ENCODE data around the gene COG3. TPM values are rescaled to one million over a fixed set of nuclear protein-coding genes. Genes with fewer than 3 reads are reported as not detected.

COG3 gene
- total RNA-seq, 4 donors from 2014 or later: 31.9 to 41.9 (median 33.4) TPM

DNA sequence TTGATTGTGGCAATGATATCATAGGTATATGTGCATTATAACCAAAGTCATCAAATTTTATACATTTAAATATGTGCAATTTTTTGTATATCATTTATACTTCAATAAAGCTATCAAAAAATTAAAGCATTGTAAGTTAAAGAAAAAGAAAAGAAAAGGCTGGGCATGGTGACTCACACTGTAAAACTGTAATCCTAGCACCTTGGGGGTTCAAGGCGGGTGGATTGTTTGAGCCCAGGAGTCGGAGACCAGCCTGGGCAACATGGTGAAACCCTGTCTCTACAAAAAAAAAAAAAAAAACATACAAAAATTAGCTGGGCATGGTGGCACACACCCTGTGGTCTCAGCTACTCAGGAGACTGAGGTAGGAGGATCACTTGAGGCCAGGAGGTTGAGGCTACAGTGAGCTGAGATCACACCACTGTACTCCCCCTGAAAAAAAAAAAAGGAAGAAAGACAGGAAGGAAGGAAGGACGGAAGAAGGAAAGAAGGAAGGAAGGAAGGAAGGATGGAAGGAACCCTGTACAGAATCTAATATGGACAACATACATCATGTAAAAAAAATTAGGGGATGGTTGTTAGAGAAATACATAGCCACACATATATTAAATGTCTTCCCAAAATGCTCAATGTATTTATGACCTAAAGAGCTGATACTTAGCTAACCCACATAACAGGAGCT, 24.8 kb upstream of the COG3 start:
- TF ChIP-seq CTCF (IDR thresholded peaks at IDR 0.05): no peak
- no peak for TF ChIP-seq POLR2A (IDR thresholded peaks at IDR 0.05)
- H3K4me3 ChIP-seq (ENCODE audit: low read depth, poor library complexity, severe bottlenecking): no peak overlapping the region
- DNase-seq (ENCODE audit: low spot score in 2 of 2): peak in 1 of 2 donors; percentile 17
- intact Hi-C loops (cut with DNase I; ENCODE audit: low total_unique reads): no loop called here
- WGBS, 2 donors: 71 to 83% methylated on average over 3 of the region's 3 CpGs

GRCh38 chr13:45441633-45442032, 23.1 kb upstream of the COG3 start:
- TF ChIP-seq POLR2A (IDR thresholded peaks at IDR 0.05) (no peak), CTCF (IDR thresholded peaks at IDR 0.05) (no peak)
- H3K4me3 ChIP-seq (ENCODE audit: low read depth, poor library complexity, severe bottlenecking): no peak overlapping the region
- intact Hi-C loops (cut with DNase I; ENCODE audit: low total_unique reads): no loop called here
- 24 to 36% methylated on average over 2 of the region's 2 CpGs for whole genome bisulfite sequencing, 2 donors
- peak in 1 of 2 donors; percentile 29 for DNase-seq (ENCODE audit: low spot score in 2 of 2)

DNA sequence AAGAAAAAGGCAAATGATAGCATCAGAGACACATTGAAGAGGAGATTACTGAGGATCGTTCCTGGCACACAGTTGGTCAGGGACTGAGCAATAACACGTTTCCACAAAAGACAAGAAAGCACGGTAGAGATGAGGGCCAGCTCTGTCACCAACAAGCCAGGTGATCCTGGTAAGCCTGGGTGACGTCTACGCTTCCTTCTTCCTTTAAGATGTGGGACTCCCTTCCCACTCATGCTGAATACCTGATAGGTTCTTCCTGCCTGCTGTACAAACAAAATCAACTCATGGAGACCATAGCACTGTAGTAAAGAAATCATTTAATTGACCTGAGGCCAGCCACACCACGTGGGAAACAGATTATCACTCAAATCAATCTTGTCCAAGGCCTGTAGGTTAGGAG, 19.7 kb upstream of the COG3 start:
- DNase-seq (ENCODE audit: low spot score in 2 of 2): peak in 1 of 2 donors; percentile 36
- no peak overlapping the region for H3K4me3 ChIP-seq (ENCODE audit: low read depth, poor library complexity, severe bottlenecking)
- TF ChIP-seq CTCF (IDR thresholded peaks at IDR 0.05) (no peak), POLR2A (IDR thresholded peaks at IDR 0.05) (no peak)
- intact Hi-C loops (cut with DNase I; ENCODE audit: low total_unique reads): no loop called here
- 77 to 81% methylated on average over 6 of the region's 6 CpGs for WGBS, 2 donors

- intact Hi-C loops (cut with DNase I; ENCODE audit: low total_unique reads): no loop called here
- H3K4me3 ChIP-seq (ENCODE audit: low read depth, poor library complexity, severe bottlenecking): no peak overlapping the region
- WGBS, 2 donors: 40 to 58% methylated on average over 7 of the region's 7 CpGs
- TF ChIP-seq CTCF (IDR thresholded peaks at IDR 0.05) (no peak), POLR2A (IDR thresholded peaks at IDR 0.05) (no peak)
- peak in 1 of 2 donors; percentile 28 for DNase-seq (ENCODE audit: low spot score in 2 of 2)
Observed at GRCh38 chr13:45446181-45446580, 18.6 kb upstream of the COG3 start.

DNA sequence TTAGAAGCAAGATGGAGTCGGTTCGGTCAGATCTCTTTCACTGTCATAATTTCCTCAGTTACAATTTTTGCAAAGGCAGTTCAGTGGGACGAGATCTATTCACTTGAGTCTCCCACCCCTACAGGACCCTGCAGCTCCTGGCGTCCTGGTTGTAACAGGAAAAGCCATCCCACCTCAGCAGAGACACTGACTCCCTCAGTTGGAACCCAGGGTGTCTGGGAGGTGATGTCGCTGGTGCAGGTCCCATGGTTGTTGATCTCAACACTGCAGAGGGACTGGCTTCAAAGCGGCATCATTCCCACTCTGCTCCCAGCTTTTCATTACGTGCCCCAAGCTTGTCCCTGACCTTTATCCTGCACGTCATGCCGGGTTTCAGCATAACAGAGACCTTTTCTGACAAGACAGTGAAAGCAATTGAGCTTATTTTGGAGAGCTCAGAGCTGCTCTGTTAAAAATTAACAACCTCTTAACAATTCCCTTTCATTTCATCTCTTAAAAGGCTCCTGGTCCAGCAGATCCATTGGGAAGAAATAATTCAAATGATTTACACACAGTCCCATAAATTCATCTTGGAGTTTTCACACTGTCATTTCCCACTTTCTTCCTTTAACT, 17.6 kb upstream of the COG3 start:
- no peak for DNase-seq (ENCODE audit: low spot score in 2 of 2)
- WGBS, 2 donors: 79 to 80% methylated on average over 9 of the region's 9 CpGs
- TF ChIP-seq CTCF (IDR thresholded peaks at IDR 0.05) (no peak), POLR2A (IDR thresholded peaks at IDR 0.05) (no peak)
- intact Hi-C loops (cut with DNase I; ENCODE audit: low total_unique reads): no loop called here
- H3K4me3 ChIP-seq (ENCODE audit: low read depth, poor library complexity, severe bottlenecking): no peak overlapping the region

Measured in lower leg skin (tissue), 4 donors.